22Rv1 (cell line): ENCODE results near the gene PGC.

ENCODE experiments used
- H3K27ac ChIP-seq: fragments of 450-650 bp; 2 replicates; pipeline ENCODE4 v1.5.1; 2017
- CTCF ChIP-seq: fragments of 450-650 bp; IDR thresholded peaks from 2 replicates; pipeline ENCODE4 v1.5.1; 2017; ENCODE audit warnings: mild to moderate bottlenecking
- ZFX ChIP-seq: fragments of 450-650 bp; IDR thresholded peaks from 2 replicates; pipeline ENCODE4 v1.6.1; 2017; ENCODE audit warnings: antibody characterized with exemption, borderline replicate concordance

PGC gene

GRCh38 chr6:41741625-41742490 lies 5.3 kb downstream of the PGC start:
- no peak overlapping the region for H3K27ac ChIP-seq
- no peak for TF ChIP-seq ZFX
- TF ChIP-seq CTCF = no peak

- TF ChIP-seq ZFX = no peak
- TF ChIP-seq CTCF = no peak
- no peak overlapping the region for H3K27ac ChIP-seq
Measured at GRCh38 chr6:41740366-41741162, 6.6 kb downstream of the PGC start.

- H3K27ac ChIP-seq = no peak overlapping the region
- TF ChIP-seq ZFX = no peak
- TF ChIP-seq CTCF = no peak
Measured at GRCh38 chr6:41739041-41739440, 8.2 kb downstream of the PGC start.

DNA sequence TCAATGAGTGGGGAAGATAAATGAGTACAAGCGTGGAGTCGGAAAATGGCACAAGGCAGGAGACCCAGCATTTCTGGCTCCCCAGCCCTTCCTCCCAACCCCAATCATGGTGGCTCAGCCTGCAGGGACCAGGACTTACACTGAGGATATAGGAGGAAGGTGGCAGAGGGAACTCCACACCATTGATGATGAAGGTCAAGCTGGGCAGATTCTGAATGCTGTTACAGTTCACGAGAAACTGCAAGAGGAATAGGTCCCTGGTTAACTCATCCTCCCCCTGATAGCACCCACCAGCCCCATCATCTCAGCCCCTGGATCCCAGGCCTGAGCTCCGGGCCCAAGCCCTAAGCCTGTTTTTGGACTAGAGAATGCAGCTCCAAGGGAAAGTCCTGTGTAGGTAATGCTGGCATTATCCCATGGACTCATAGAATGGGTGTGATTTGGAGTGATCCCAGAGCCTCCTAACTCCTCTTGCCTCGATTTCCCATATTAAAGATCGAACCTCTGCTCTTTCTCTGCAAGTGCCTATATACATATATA lies 9.5 kb downstream of the PGC start:
- no peak overlapping the region for H3K27ac ChIP-seq
- TF ChIP-seq ZFX (no peak), CTCF (no peak)

DNA sequence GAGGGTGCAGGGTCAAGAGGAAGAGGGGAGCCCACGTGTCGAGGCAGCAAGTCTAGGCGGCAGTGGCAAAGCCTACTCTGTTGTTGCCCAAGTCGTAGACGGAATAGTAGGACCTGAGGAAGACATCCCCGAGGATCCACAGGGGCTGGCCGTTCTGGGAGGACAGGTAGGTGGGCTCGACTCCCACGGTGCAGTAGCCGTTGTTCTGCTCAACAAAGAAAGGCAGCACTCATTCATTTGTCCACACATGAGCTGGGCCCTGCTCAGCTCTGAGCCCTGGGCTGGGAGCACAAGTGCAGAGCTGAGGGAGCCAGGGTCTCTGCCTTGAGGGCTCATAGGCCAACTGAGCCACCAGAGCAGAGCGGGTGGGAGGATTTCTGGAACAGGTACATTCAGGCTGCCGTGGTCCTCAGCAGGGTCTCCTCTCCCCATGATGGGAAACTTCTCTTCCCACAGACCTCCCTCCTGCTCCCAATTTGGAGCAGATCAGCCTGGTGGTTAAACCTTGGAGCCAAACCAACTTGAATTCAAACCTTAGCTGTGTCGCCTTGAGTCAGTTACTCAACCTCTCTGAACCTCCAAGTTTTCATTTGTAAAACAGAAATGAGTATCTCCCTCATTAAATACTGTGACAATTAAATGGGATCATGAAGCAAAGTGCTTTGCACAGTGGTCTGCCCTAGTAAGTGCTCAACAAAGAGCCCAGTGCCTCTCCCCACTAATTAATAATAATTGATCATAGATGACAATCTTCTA lies 10.2 kb downstream of the PGC start:
- no peak overlapping the region for H3K27ac ChIP-seq
- TF ChIP-seq ZFX = no peak

DNA sequence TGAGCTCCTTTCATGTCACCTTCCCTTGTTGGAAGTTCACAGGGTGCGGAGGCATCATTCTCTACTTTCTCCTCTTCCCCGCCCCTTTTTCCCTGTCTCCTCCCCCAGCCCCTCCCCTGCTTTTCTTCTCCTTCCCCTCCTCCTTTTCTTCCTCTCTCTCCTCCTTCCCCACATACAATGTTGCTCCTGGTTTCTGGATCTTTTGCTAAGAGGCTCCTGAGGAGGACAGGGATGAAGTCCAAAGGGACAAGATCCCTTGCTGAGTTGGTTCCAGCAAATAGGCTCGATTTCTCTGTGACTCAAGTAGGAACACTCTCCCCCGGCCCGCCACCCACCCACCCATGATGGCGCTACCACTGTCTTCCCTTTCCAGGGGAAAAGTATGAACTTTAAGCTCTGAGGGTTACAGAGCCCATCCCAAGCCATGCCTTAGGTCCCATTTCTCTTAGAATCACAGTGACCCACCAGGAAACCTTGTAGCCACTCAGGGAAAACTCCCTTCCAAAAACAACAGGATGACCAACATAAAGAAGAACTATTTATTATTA lies 10.9 kb downstream of the PGC start:
- peak overlapping the region; percentile 75 for H3K27ac ChIP-seq

More for the DNA sequence above, 10.9 kb downstream of the PGC start:
- TF ChIP-seq ZFX (no peak), CTCF (no peak)
